ENCODE measurements around the gene L3MBTL4.

DNA sequence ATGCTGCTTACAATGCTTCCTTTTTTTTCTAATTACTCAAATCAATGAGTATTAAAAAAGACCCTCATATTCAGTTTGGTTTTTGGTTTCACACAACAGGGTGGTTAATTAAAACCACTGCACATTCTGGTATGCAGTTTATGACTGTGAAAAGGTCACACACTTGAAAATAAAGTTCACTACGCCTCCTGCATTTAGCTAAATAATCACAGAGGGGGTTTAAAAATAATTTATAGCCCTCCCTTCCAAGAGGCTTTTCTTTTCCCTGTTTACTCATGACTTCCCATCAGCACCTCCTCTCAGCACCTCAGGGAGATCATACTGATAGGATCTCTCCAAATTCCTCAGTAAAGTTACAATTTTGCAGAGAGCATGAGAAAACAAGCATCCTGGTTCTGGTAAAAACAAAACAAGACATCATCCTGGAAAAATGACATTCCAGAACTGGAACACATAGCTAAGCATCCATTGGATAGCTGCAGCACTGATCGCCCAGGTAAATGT, 389.9 kb downstream of the L3MBTL4 start:
- TF ChIP-seq EZH2 (IDR thresholded peaks at IDR 0.05; ENCODE audit: borderline replicate concordance, control insufficient read depth, low read depth, low read length) (no peak), CTCF (IDR thresholded peaks at IDR 0.05 in 2 of 3, conservative IDR thresholded peaks at IDR 0.05 in 1 of 3; ENCODE audit: control insufficient read depth in 2 of 3, extremely low read depth in 1 of 3, insufficient read depth in 1 of 3, low read depth in 3 of 3, low read length in 3 of 3) (no peak), ATF7 (IDR thresholded peaks at IDR 0.05; ENCODE audit: low read depth) (no peak), RFX5 (IDR thresholded peaks at IDR 0.05; ENCODE audit: low read depth, low read length) (no peak), MYC (IDR thresholded peaks at IDR 0.05; ENCODE audit: insufficient read depth, insufficient read length, insufficient replicate concordance, low read length, severe bottlenecking) (no peak), POLR2AphosphoS5 (IDR thresholded peaks at IDR 0.05; ENCODE audit: low read length) (no peak), TARDBP (IDR thresholded peaks at IDR 0.05; ENCODE audit: borderline replicate concordance) (no peak), YY1 (IDR thresholded peaks at IDR 0.05; ENCODE audit: low read depth, low read length) (no peak), BCLAF1 (IDR thresholded peaks at IDR 0.05) (no peak), POLR2A (IDR thresholded peaks at IDR 0.05; ENCODE audit: low read depth, low read length) (no peak), MXI1 (IDR thresholded peaks at IDR 0.05; ENCODE audit: low read depth, low read length) (no peak), IRF5 (IDR thresholded peaks at IDR 0.05; ENCODE audit: borderline replicate concordance) (no peak), E2F8 (IDR thresholded peaks at IDR 0.05; ENCODE audit: low read depth, partially characterized antibody) (no peak)
- TF ChIP-seq, protein P1, sequence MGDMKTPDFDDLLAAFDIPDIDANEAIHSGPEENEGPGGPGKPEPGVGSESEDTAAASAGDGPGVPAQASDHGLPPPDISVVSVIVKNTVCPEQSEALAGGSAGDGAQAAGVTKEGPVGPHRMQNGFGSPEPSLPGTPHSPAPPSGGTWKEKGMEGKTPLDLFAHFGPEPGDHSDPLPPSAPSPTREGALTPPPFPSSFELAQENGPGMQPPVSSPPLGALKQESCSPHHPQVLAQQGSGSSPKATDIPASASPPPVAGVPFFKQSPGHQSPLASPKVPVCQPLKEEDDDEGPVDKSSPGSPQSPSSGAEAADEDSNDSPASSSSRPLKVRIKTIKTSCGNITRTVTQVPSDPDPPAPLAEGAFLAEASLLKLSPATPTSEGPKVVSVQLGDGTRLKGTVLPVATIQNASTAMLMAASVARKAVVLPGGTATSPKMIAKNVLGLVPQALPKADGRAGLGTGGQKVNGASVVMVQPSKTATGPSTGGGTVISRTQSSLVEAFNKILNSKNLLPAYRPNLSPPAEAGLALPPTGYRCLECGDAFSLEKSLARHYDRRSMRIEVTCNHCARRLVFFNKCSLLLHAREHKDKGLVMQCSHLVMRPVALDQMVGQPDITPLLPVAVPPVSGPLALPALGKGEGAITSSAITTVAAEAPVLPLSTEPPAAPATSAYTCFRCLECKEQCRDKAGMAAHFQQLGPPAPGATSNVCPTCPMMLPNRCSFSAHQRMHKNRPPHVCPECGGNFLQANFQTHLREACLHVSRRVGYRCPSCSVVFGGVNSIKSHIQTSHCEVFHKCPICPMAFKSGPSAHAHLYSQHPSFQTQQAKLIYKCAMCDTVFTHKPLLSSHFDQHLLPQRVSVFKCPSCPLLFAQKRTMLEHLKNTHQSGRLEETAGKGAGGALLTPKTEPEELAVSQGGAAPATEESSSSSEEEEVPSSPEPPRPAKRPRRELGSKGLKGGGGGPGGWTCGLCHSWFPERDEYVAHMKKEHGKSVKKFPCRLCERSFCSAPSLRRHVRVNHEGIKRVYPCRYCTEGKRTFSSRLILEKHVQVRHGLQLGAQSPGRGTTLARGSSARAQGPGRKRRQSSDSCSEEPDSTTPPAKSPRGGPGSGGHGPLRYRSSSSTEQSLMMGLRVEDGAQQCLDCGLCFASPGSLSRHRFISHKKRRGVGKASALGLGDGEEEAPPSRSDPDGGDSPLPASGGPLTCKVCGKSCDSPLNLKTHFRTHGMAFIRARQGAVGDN (IDR thresholded peaks at IDR 0.05) = no peak
